SK-N-SH (cell line): Measurements from ENCODE around the gene ASB4. TPM values are rescaled to one million over a fixed set of nuclear protein-coding genes. Genes with fewer than 3 reads are reported as not detected.

Source experiments
- CTCF ChIA-PET: fragments of 300-600, 350-600 bp; formaldehyde crosslinking; extraction: SDS; loops from one replicate; lab custom pipeline; 2021; lab: Yijun Ruan, JAX
- POLR2A ChIA-PET: fragments of 350-600 bp; sonication (Branson Sonifier 250); formaldehyde crosslinking; extraction: SDS; loops from one replicate; lab custom pipeline; 2020; ENCODE audit warnings: antibody characterized with exemption, inconsistent platforms; lab: Yijun Ruan, JAX
- DNase-seq: peaks from one replicate; pipeline ENCODE4 v3.0.0; 2012
- H2AFZ ChIP-seq: fragments of 200-600 bp; sonication (generic); 2 replicates; pipeline ENCODE4 v1.8.1; 2016; ENCODE audit warnings: antibody characterized with exemption, mild to moderate bottlenecking, low read depth
- H3F3A ChIP-seq: fragments of 200-600 bp; sonication (generic); replicated peaks from 2 replicates; pipeline ENCODE3; 2016; ENCODE audit warnings: antibody characterized with exemption, mild to moderate bottlenecking; ENCODE audit not compliant: insufficient read depth
- H3K27ac ChIP-seq, 2 experiments: fragments of 200-500 bp in 1 of 2; fragments of 200-600 bp in 1 of 2; sonication (Bioruptor generic) in 1 of 2; sonication (generic), shearing (Covaris generic) in 1 of 2; 2 replicates each; pipeline versions ENCODE4 v1.5.1 to v1.6.1; 2014 to 2016; ENCODE audit warnings: low read depth in 2 of 2, inconsistent platforms in 1 of 2, low read length in 1 of 2, mild to moderate bottlenecking in 1 of 2, mixed read lengths in 1 of 2
- H3K27me3 ChIP-seq: fragments of 200-600 bp; sonication (generic), shearing (Covaris generic); 2 replicates; pipeline ENCODE4 v1.6.1; 2016; ENCODE audit warnings: mixed run types; ENCODE audit not compliant: insufficient read depth
- H3K36me3 ChIP-seq, 2 experiments: fragments of 200-500 bp in 1 of 2; fragments of 200-600 bp in 1 of 2; sonication (Bioruptor generic) in 1 of 2; sonication (generic) in 1 of 2; replicated peaks in 1 of 2; 2 replicates each; pipeline versions ENCODE3 to v1.5.1; 2014 to 2016; ENCODE audit warnings: low read length in 1 of 2, mild to moderate bottlenecking in 1 of 2; ENCODE audit not compliant: insufficient read depth in 2 of 2, control insufficient read depth in 1 of 2
- H3K4me1 ChIP-seq, 2 experiments: fragments of 200-500 bp in 1 of 2; fragments of 200-600 bp in 1 of 2; sonication (Bioruptor generic) in 1 of 2; sonication (generic), shearing (Covaris generic) in 1 of 2; 2 replicates each; pipeline versions ENCODE4 v1.5.1 to v1.6.1; 2014 to 2016; ENCODE audit warnings: low read depth in 1 of 2, low read length in 1 of 2, mixed run types in 1 of 2; ENCODE audit not compliant: insufficient read depth in 2 of 2, control insufficient read depth in 1 of 2
- H3K4me2 ChIP-seq: fragments of 200-600 bp; sonication (generic), shearing (Covaris generic); 2 replicates; pipeline ENCODE4 v1.6.1; 2017; ENCODE audit warnings: mixed run types
- H3K4me3 ChIP-seq, 2 experiments: fragments of 200-500 bp in 1 of 2; fragments of 200-600 bp in 1 of 2; sonication (Bioruptor generic) in 1 of 2; sonication (generic), shearing (Covaris generic) in 1 of 2; 2 replicates each; pipeline versions ENCODE4 v1.5.1 to v1.8.1; 2014 to 2016; ENCODE audit warnings: low read depth in 2 of 2, inconsistent platforms in 1 of 2, low read length in 1 of 2, mild to moderate bottlenecking in 1 of 2, mixed read lengths in 1 of 2, moderate library complexity in 1 of 2
- H3K79me2 ChIP-seq: fragments of 200-600 bp; sonication (generic); 2 replicates; pipeline ENCODE4 v1.8.1; 2017; ENCODE audit warnings: mild to moderate bottlenecking; ENCODE audit not compliant: insufficient read depth
- H3K9ac ChIP-seq: fragments of 200-600 bp; sonication (generic); 2 replicates; pipeline ENCODE4 v1.6.1; 2017; ENCODE audit warnings: mixed run types
- H3K9me2 ChIP-seq: fragments of 200-600 bp; sonication (generic); 2 replicates; pipeline ENCODE4 v1.6.1; 2017; ENCODE audit warnings: mixed run types
- H3K9me3 ChIP-seq: fragments of 200-600 bp; sonication (generic); 2 replicates; pipeline ENCODE4 v1.6.1; 2017; ENCODE audit warnings: mixed run types, mild to moderate bottlenecking, moderate library complexity
- H4K20me1 ChIP-seq: fragments of 200-600 bp; sonication (generic); 2 replicates; pipeline ENCODE4 v1.6.1; 2017; ENCODE audit warnings: mild to moderate bottlenecking, mixed run types; ENCODE audit not compliant: insufficient read depth
- CTCF ChIP-seq: fragments of 200-600 bp; sonication (generic); IDR thresholded peaks from 2 replicates; pipeline ENCODE4 v1.6.1; 2017; ENCODE audit warnings: antibody characterized with exemption, mild to moderate bottlenecking, moderate library complexity
- EP300 ChIP-seq, 2 experiments: IDR thresholded peaks; 2 replicates each; pipeline versions ENCODE4 v1.4.0 to v1.6.1; 2012; ENCODE audit warnings: borderline replicate concordance in 1 of 2, low read depth in 1 of 2, low read length in 1 of 2
- FOSL2 ChIP-seq: IDR thresholded peaks from 2 replicates; pipeline ENCODE4 v1.4.0; 2012; ENCODE audit warnings: low read depth, mild to moderate bottlenecking, moderate library complexity, borderline replicate concordance
- FOXJ3 ChIP-seq: sonication (generic); formaldehyde crosslinking; IDR thresholded peaks from 2 replicates; pipeline ENCODE4 v1.5.1; 2020; ENCODE audit warnings: mild to moderate bottlenecking, missing genetic modification reagents
- FOXM1 ChIP-seq: IDR thresholded peaks from 2 replicates; pipeline ENCODE4 v1.4.0; 2012; ENCODE audit warnings: low read depth, mild to moderate bottlenecking
- GABPA ChIP-seq: IDR thresholded peaks from 2 replicates; pipeline ENCODE4 v1.4.0; 2012; ENCODE audit warnings: low read depth, mild to moderate bottlenecking
- GATA2 ChIP-seq: sonication (generic); formaldehyde crosslinking; IDR thresholded peaks from 2 replicates; pipeline ENCODE4 v1.5.0; 2020; ENCODE audit warnings: mild to moderate bottlenecking, missing genetic modification reagents
- IRF3 ChIP-seq: fragments of 150-350 bp; IDR thresholded peaks from 2 replicates; pipeline ENCODE4 v1.6.1; 2016; ENCODE audit warnings: mild to moderate bottlenecking, low read depth, low read length
- MEF2A ChIP-seq: IDR thresholded peaks from 2 replicates; pipeline ENCODE4 v1.4.0; 2012; ENCODE audit warnings: low read depth, borderline replicate concordance
- MXI1 ChIP-seq: IDR thresholded peaks from 2 replicates; pipeline ENCODE4 v1.6.1; 2012; ENCODE audit warnings: mild to moderate bottlenecking, low read depth, low read length, improper control_type of control experiment
- NRF1 ChIP-seq: IDR thresholded peaks from 2 replicates; pipeline ENCODE4 v1.6.1; 2012; ENCODE audit warnings: low read depth, mild to moderate bottlenecking, low read length
- POLR2AphosphoS5 ChIP-seq: IDR thresholded peaks from 2 replicates; pipeline ENCODE4 v1.6.1; 2012; ENCODE audit warnings: low read depth, low read length
- RCOR1 ChIP-seq: fragments of 150-350 bp; IDR thresholded peaks from 2 replicates; pipeline ENCODE4 v1.6.1; 2017; ENCODE audit warnings: antibody characterized with exemption, low read length
- SIN3A ChIP-seq: IDR thresholded peaks from 2 replicates; pipeline ENCODE4 v1.6.1; 2012; ENCODE audit warnings: low read depth, mild to moderate bottlenecking, low read length, moderate library complexity, borderline replicate concordance
- SMC3 ChIP-seq: IDR thresholded peaks from 2 replicates; pipeline ENCODE4 v1.6.1; 2012; ENCODE audit warnings: low read depth, low read length, improper control_type of control experiment
- TAF1 ChIP-seq: IDR thresholded peaks from 2 replicates; pipeline ENCODE4 v1.6.1; 2012; ENCODE audit warnings: low read depth, mild to moderate bottlenecking, low read length, moderate library complexity, borderline replicate concordance
- YY1 ChIP-seq: IDR thresholded peaks from 2 replicates; pipeline ENCODE4 v1.4.0; 2012; ENCODE audit warnings: low read depth, mild to moderate bottlenecking
- ZBTB33 ChIP-seq: IDR thresholded peaks from 2 replicates; pipeline ENCODE4 v1.4.0; 2012; ENCODE audit warnings: low read depth, borderline replicate concordance
- WGBS: methylation state at CpG from one replicate; pipeline ENCODE4 v1.1.6; 2017; ENCODE audit warnings: low lambda C conversion rate; 5-methylcytosine and 5-hydroxymethylcytosine counted together
- polyA plus RNA-seq, 3 experiments: library from polyadenylated mRNA; depleted of rRNA; stranded (reverse); fragments of >200 nt; gene quantifications; 2 replicates each; pipeline ENCODE4 v1.2.3, GENCODE V29; 2012
- TF ChIP-seq, protein P1 (sequence below): IDR thresholded peaks from 2 replicates; pipeline ENCODE4 v1.4.0; 2012; ENCODE audit warnings: low read depth

The ASB4 gene
- polyA plus RNA-seq, 1 of the 3 experiments (the other 2 are of a cell fraction), result not detected

DNA sequence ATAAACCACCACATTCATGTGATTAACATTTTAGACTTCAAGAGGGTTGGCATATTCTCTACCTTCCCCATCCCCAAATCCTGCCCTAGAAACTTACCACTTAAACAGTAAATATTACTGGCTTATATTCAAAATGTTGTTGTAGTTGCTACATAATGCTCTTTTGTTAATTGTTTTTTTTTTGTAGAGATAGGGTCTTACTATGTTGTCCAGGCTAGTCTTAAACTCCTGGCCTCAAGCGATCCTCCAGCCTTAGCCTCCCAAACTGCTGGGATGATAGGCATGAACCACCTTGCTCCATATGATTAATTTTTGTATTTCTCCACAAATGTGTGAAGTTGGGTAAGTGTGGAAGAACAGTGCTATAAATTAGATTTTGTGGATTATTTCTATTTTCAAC, 104.0 kb downstream of the ASB4 start:
- TF ChIP-seq RCOR1, result no peak
- TF ChIP-seq FOXM1, result no peak
- TF ChIP-seq FOXJ3 (CRISPR knock-in tag), result no peak
- TF ChIP-seq EP300 (IDR thresholded peaks at IDR 0.05; ENCODE audit: borderline replicate concordance in 1 of 2, low read depth in 1 of 2, low read length in 1 of 2), result no peak
- no peak for TF ChIP-seq GATA2 (CRISPR knock-in tag)
- no peak for TF ChIP-seq FOSL2
- no peak for TF ChIP-seq ZBTB33
- no peak for TF ChIP-seq POLR2AphosphoS5
- TF ChIP-seq YY1, result no peak
- no peak for TF ChIP-seq GABPA
- TF ChIP-seq CTCF, result no peak
- TF ChIP-seq NRF1, result no peak
- TF ChIP-seq SMC3, result no peak
- no peak for TF ChIP-seq IRF3
- TF ChIP-seq MEF2A, result no peak
- no peak for TF ChIP-seq TAF1
- TF ChIP-seq, protein P1, sequence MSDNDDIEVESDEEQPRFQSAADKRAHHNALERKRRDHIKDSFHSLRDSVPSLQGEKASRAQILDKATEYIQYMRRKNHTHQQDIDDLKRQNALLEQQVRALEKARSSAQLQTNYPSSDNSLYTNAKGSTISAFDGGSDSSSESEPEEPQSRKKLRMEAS, result no peak
- no peak for TF ChIP-seq MXI1
- no peak for TF ChIP-seq SIN3A
- POLR2A ChIA-PET, result no interaction called here

More for the DNA sequence above, 104.0 kb downstream of the ASB4 start:
- Histone ChIP-seq H3K79me2 (no peaks in the 10 kb centered on the region), H3K4me2 (no peak overlapping the region), H3K27me3 (no peaks in the 10 kb centered on the region; the same call in 1 of the 2 replicates), H3K4me1 (0 out of 4 replicates have a peak, but pooled peaks cover 0 to 4% of the 10 kb centered on the region in 2 experiments), H3K9ac (no peak overlapping the region), H3K4me3 (no peak overlapping the region), H3K27ac (no peak overlapping the region), H3K9me2 (no peaks in the 10 kb centered on the region), H2AFZ (no peak overlapping the region), H3K36me3 (no peaks in the 10 kb centered on the region), H3F3A (peaks cover 9% of the 10 kb centered on the region), H3K9me3 (no peaks in the 10 kb centered on the region), H4K20me1 (no peaks in the 10 kb centered on the region)
- no peak for DNase-seq
- WGBS, result 41% methylated on average over 1 of the region's 1 CpG
- CTCF ChIA-PET, result no interaction called here

Other genes with a start within 250 kb of the ASB4 start
- not detected in 2 replicates for gene PON1, start 161.4 kb upstream of the ASB4 start, polyA plus RNA-seq (2012; rRNA removed)
- gene PON3, start 89.6 kb upstream of the ASB4 start, polyA plus RNA-seq (2012; rRNA removed), result not detected in 2 replicates
- 125 and 162 TPM in 2 replicates for gene PON2, start 50.9 kb upstream of the ASB4 start, polyA plus RNA-seq (2012; rRNA removed)
- gene PDK4, start 110.6 kb downstream of the ASB4 start, polyA plus RNA-seq (2012; rRNA removed), result 0.10 and 0.13 TPM in 2 replicates